T-cell (primary cell): ENCODE data around the gene CDCA8. TPM values are rescaled to one million over a fixed set of nuclear protein-coding genes. Genes with fewer than 3 reads are reported as not detected.

Experiments used
- ATAC-seq, 4 experiments: fragments of 200-7000 bp in 3 of 4; fragments of 150-1000 bp in 1 of 4; cut with Tn5 transposase; replicated peaks in 1 of 4; 1 replicate in 3 of 4; 2 replicates in 1 of 4; pipeline ENCODE4 v1.10.0; 2021; ENCODE audit warnings: moderate library complexity in 3 of 4, mild to moderate bottlenecking in 2 of 4, moderate number of reproducible peaks in 1 of 4
- CTCF ChIA-PET, 2 donors: fragments of 300-600 bp; sonication (Branson Sonifier 250); formaldehyde crosslinking; loops; one replicate each; lab custom pipeline; 2022; ENCODE audit warnings: antibody characterized with exemption in 2 of 2; lab: Charles Lee
- POLR2A ChIA-PET, 2 donors: fragments of 300-600 bp; sonication (Branson Sonifier 250); formaldehyde crosslinking; loops; one replicate each; lab custom pipeline; 2022; ENCODE audit warnings: antibody characterized with exemption in 2 of 2; lab: Charles Lee
- DNase-seq, 35 experiments: peaks; one replicate each; pipeline versions ENCODE4 v3.0.0 to v3.0.0-alpha.2; 2013 to 2023
- H3K27ac ChIP-seq: one replicate; pipeline ENCODE4 v1.5.1; 2013; ENCODE audit warnings: low read length
- H3K27me3 ChIP-seq, 2 experiments: replicated peaks in 1 of 2; 1 replicate in 1 of 2; 2 replicates in 1 of 2; pipeline versions ENCODE4 v1.6.1 to v1.7.0; 2013; ENCODE audit warnings: low read length in 1 of 2, mixed read lengths in 1 of 2; ENCODE audit not compliant: control insufficient read depth in 2 of 2, insufficient read depth in 2 of 2; ENCODE audit errors: extremely low read depth in 1 of 2
- H3K36me3 ChIP-seq, 2 donors: 1 replicate in 1 of 2; 2 replicates in 1 of 2; pipeline versions ENCODE4 v1.6.1 to v1.7.0; 2013; ENCODE audit warnings: low read length in 1 of 2; ENCODE audit not compliant: control insufficient read depth in 2 of 2, insufficient read depth in 1 of 2; ENCODE audit errors: extremely low read depth in 1 of 2
- H3K4me1 ChIP-seq, 2 experiments: 1 replicate in 1 of 2; 2 replicates in 1 of 2; pipeline versions ENCODE4 v1.6.1 to v1.7.0; 2013; ENCODE audit warnings: low read length in 2 of 2, mixed read lengths in 1 of 2; ENCODE audit not compliant: insufficient read depth in 2 of 2, control insufficient read depth in 1 of 2; ENCODE audit errors: extremely low read depth in 1 of 2
- H3K4me3 ChIP-seq, 2 donors: 1 replicate in 1 of 2; 2 replicates in 1 of 2; pipeline versions ENCODE4 v1.5.1 to v1.7.0; 2013; ENCODE audit warnings: mild to moderate bottlenecking in 2 of 2, low read length in 1 of 2, moderate library complexity in 1 of 2; ENCODE audit not compliant: control insufficient read depth in 1 of 2; ENCODE audit errors: extremely low read depth in 1 of 2
- H3K9me3 ChIP-seq: 2 replicates; pipeline ENCODE4 v1.7.0; 2013
- H3K27ac Mint-ChIP-seq, 2 donors: one replicate each; pipeline ENCODE4 v1.8.0; 2020 to 2021; ENCODE audit warnings: mild to moderate bottlenecking in 2 of 2, mixed read lengths in 2 of 2
- H3K27me3 Mint-ChIP-seq, 2 donors: one replicate each; pipeline ENCODE4 v1.8.0; 2021 to 2022; ENCODE audit warnings: mixed read lengths in 2 of 2
- H3K36me3 Mint-ChIP-seq: one replicate; pipeline ENCODE4 v1.8.0; 2021; ENCODE audit warnings: mixed read lengths
- H3K4me1 Mint-ChIP-seq, 3 donors: one replicate each; pipeline ENCODE4 v1.8.0; 2020 to 2022; ENCODE audit warnings: mixed read lengths in 3 of 3, mild to moderate bottlenecking in 1 of 3
- H3K4me3 Mint-ChIP-seq, 3 donors: one replicate each; pipeline ENCODE4 v1.8.0; 2020 to 2022; ENCODE audit warnings: mild to moderate bottlenecking in 3 of 3, mixed read lengths in 3 of 3, moderate library complexity in 3 of 3
- H3K9me3 Mint-ChIP-seq, 3 donors: one replicate each; pipeline ENCODE4 v1.8.0; 2020 to 2022; ENCODE audit warnings: mixed read lengths in 3 of 3
- WGBS: methylation state at CpG from one replicate; pipeline ENCODE4 v1.1.5; 2013; ENCODE audit warnings: missing lambda C conversion rate; ENCODE audit not compliant: insufficient coverage; 5-methylcytosine and 5-hydroxymethylcytosine counted together
- total RNA-seq, 35 experiments: library from RNA in 6 of 35; stranded (reverse) in 6 of 35; fragments of 120-200 nt in 1 of 35; gene quantifications; one replicate each; pipeline versions ENCODE4 v1.2.1 to v1.2.4 and lab custom pipeline; 2013 to 2026

Gene CDCA8
- total RNA-seq, 5 donors from 2014 or later (not counting 1 experiment from before 2014, with no cell fraction given) = 0.84 to 1.8 (median 1.3) TPM

DNA sequence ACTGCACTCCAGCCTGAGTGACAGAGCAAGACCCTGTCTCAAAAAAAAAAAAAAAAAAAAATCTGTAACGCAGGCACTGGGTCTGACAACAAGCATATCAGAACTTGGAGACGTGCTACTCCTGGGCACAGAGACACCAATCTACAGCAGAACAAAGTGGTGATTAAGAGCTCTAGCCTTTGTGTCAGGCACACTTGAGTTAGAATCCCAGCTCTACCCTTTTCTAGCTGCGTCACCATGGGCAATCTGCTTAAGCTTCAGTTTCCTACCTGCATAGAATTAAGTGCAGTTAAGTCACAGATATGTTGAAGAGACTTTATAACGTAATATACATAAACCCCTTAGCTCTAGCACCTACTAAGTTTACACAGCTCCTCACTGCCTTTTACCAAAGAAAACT is 3.4 kb upstream of the CDCA8 start:
- H3K27ac Mint-ChIP-seq = peak overlapping the region in 1 of 2 donors; percentile 90
- H3K36me3 ChIP-seq = peaks cover 0 to 29% of the 10 kb centered on the region in 2 donors
- H3K27me3 ChIP-seq = no peaks in the 10 kb centered on the region
- H3K4me1 Mint-ChIP-seq = peaks cover 38 to 44% (median 42%) of the 10 kb centered on the region in 3 donors
- no peaks in the 10 kb centered on the region for H3K9me3 Mint-ChIP-seq
- ChIA-PET POLR2A (interaction anchor here in 1 of 2 donors (0.5 to 1.2 kb wide), 3 partner anchors 13 to 101 kb away, joined by 3 to 9 read pairs (median 3); no protein-coding TSS in a partner anchor), CTCF (interaction anchor here (0.6 to 2.4 kb wide), 5 partner anchors 86 to 202 kb away, joined by 3 to 10 read pairs (median 8); no protein-coding TSS in a partner anchor)
- no peak for ATAC-seq
- peaks cover 15 to 35% of the 10 kb centered on the region in 2 experiments for H3K4me1 ChIP-seq
- H3K4me3 ChIP-seq = peak overlapping the region in 1 of 2 donors; percentile 92
- H3K4me3 Mint-ChIP-seq = peak overlapping the region; percentile 95 to 99 (median 96)
- H3K27ac ChIP-seq = no peak overlapping the region
- DNase-seq = no peak
- no peaks in the 10 kb centered on the region for H3K9me3 ChIP-seq
- no CpG with 5 or more reads among the region's 4 CpGs for WGBS
- peaks cover 22% of the 10 kb centered on the region for H3K36me3 Mint-ChIP-seq
- H3K27me3 Mint-ChIP-seq = no peaks in the 10 kb centered on the region

DNA sequence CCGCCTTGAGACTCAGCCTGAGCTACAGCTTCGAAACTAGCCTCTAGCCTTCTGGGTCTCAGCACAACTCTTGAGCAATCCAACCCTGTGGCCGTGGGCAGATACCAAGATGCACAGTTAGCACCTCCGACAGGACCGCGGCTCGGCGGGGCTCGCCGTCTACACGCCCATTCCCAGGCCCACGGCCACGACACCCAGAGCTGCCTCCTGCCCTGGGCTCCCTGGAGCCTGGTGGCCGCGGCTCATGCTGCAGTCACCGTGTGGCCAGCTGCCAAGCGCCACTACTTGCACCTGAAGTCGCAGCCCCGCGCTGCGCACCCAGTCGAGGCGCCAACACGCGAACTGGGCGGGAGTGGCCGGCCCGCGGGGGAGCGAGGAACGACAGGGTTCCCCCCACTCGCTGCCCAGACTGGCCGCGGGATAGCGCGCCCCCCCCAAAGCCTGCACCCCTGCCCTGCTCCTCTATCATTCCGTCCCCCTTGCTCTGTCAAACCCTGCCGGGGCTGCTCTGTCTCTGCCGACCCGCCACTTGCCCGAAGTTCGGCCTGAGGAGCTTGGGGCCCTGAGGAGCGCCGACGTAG is 729 bp upstream of the CDCA8 start:
- peak overlapping the region; percentile 93 for H3K27ac Mint-ChIP-seq
- H3K36me3 ChIP-seq = peaks cover 0 to 9% of the 10 kb centered on the region in 2 donors
- no peaks in the 10 kb centered on the region for H3K9me3 ChIP-seq
- peaks cover 7% of the 10 kb centered on the region for H3K36me3 Mint-ChIP-seq
- ChIA-PET POLR2A (interaction anchor here in 1 of 2 donors (1.5 kb wide), 1 partner anchor 214 kb away, joined by 5 read pairs; no protein-coding TSS in a partner anchor), CTCF (interaction anchor here in 1 of 2 donors (0.6 to 2.0 kb wide), 8 partner anchors 89 to 258 kb away, joined by 3 to 6 read pairs (median 4); partner anchors contain the start of genes MEAF6 and MTF1)
- H3K4me3 ChIP-seq = peak overlapping the region; percentile 76 to 81
- DNase-seq = peak in 14 of 35 experiments; percentile 4 to 38 (median 11)
- no peaks in the 10 kb centered on the region for H3K9me3 Mint-ChIP-seq
- WGBS = 5% methylated on average over 40 of the region's 45 CpGs
- peak overlapping the region; percentile 35 for H3K27ac ChIP-seq
- no peaks in the 10 kb centered on the region for H3K27me3 ChIP-seq
- ATAC-seq = peak in 1 of 4 experiments; percentile 1
- no peaks in the 10 kb centered on the region for H3K27me3 Mint-ChIP-seq
- peaks cover 15 to 35% of the 10 kb centered on the region in 2 experiments for H3K4me1 ChIP-seq
- peaks cover 38 to 44% (median 42%) of the 10 kb centered on the region in 3 donors for H3K4me1 Mint-ChIP-seq
- H3K4me3 Mint-ChIP-seq = peak overlapping the region; percentile 95 to 99 (median 96)

DNA sequence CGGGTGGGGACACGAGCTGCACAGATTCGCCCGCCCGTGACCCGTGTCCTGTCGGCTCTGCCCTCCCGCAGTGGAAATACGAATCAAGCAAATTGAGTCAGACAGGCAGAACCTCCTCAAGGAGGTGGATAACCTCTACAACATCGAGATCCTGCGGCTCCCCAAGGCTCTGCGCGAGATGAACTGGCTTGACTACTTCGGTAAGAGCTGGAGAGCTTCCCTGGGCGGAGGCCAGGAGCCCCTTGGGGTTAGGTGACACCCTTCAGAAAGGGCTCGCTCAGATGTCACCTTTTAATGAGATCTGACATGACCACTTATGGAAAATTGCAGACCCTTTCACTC is 489 bp downstream of the CDCA8 start:
- H3K4me3 Mint-ChIP-seq = peak overlapping the region; percentile 95 to 99 (median 96)
- H3K36me3 ChIP-seq = peaks cover 0 to 2% of the 10 kb centered on the region in 2 donors
- H3K4me1 Mint-ChIP-seq = peaks cover 38 to 43% (median 41%) of the 10 kb centered on the region in 3 donors
- no peak overlapping the region for H3K27ac ChIP-seq
- peaks cover 7% of the 10 kb centered on the region for H3K36me3 Mint-ChIP-seq
- H3K27ac Mint-ChIP-seq = peak overlapping the region in 1 of 2 donors; percentile 71
- ChIA-PET CTCF (interaction anchor here in 1 of 2 donors (1.5 kb wide), 1 partner anchor 167 kb away, joined by 5 read pairs; the partner anchor contains the start of gene MTF1), POLR2A (no interaction called here)
- H3K27me3 Mint-ChIP-seq = no peaks in the 10 kb centered on the region
- H3K9me3 Mint-ChIP-seq = no peaks in the 10 kb centered on the region
- peak overlapping the region; percentile 81 to 82 for H3K4me3 ChIP-seq
- peaks cover 15 to 35% of the 10 kb centered on the region in 2 experiments for H3K4me1 ChIP-seq
- ATAC-seq = no peak
- 0% methylated on average over 12 of the region's 16 CpGs for WGBS
- H3K9me3 ChIP-seq = no peaks in the 10 kb centered on the region
- DNase-seq = no peak
- no peaks in the 10 kb centered on the region for H3K27me3 ChIP-seq

- ATAC-seq (no peak), DNase-seq (no peak)
- Histone ChIP-seq H3K9me3 (no peaks in the 10 kb centered on the region), H3K36me3 (no peaks in the 10 kb centered on the region), H3K4me3 (no peak overlapping the region), H3K27me3 (no peaks in the 10 kb centered on the region), H3K27ac (no peak overlapping the region), H3K4me1 (peaks cover 0 to 8% of the 10 kb centered on the region in 2 experiments)
- no peaks in the 10 kb centered on the region for H3K9me3 Mint-ChIP-seq
- ChIA-PET POLR2A (no interaction called here), CTCF (no interaction called here)
- no peak overlapping the region for H3K4me3 Mint-ChIP-seq
- H3K27me3 Mint-ChIP-seq = no peaks in the 10 kb centered on the region
- peaks cover 1 to 11% (median 4%) of the 10 kb centered on the region in 3 donors for H3K4me1 Mint-ChIP-seq
- WGBS = no CpG with 5 or more reads among the region's 2 CpGs
- no peak overlapping the region for H3K27ac Mint-ChIP-seq
- H3K36me3 Mint-ChIP-seq = no peaks in the 10 kb centered on the region
Measured at GRCh38 chr1:37697090-37697489, 4.8 kb downstream of the CDCA8 start.

DNA sequence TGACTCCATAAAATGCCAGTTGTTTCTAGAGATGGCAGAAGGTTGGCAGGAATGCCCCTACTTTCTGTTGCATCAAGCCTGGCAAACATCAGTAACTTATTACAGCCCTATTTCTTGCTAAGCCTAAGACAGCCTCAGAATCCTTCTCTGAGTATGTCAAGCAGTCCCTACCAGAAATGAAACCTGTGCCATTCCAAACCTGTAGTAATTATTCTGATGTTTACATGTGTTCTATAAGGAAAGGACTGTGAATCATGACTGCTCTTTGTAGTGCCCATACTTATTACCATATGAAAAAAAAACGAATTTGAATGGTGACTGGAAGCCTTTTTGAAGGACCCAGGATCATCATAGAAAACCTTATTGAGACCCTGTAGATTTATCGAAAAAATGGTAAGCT is 5.4 kb downstream of the CDCA8 start:
- ATAC-seq (no peak), DNase-seq (no peak)
- no peaks in the 10 kb centered on the region for H3K9me3 ChIP-seq
- no peaks in the 10 kb centered on the region for H3K27me3 Mint-ChIP-seq
- no peaks in the 10 kb centered on the region for H3K9me3 Mint-ChIP-seq
- H3K4me1 ChIP-seq = peaks cover 0 to 6% of the 10 kb centered on the region in 2 experiments
- H3K4me3 Mint-ChIP-seq = no peak overlapping the region
- no peak overlapping the region for H3K4me3 ChIP-seq
- ChIA-PET POLR2A (interaction anchor here in 1 of 2 donors (0.6 kb wide), 1 partner anchor 1575 kb away, joined by 6 read pairs; no protein-coding TSS in a partner anchor), CTCF (no interaction called here)
- no peaks in the 10 kb centered on the region for H3K36me3 Mint-ChIP-seq
- no peak overlapping the region for H3K27ac ChIP-seq
- WGBS = no CpG with 5 or more reads among the region's 2 CpGs
- no peaks in the 10 kb centered on the region for H3K27me3 ChIP-seq
- H3K36me3 ChIP-seq = no peaks in the 10 kb centered on the region
- H3K27ac Mint-ChIP-seq = no peak overlapping the region
- peaks cover 0 to 8% (median 0%) of the 10 kb centered on the region in 3 donors for H3K4me1 Mint-ChIP-seq

DNA sequence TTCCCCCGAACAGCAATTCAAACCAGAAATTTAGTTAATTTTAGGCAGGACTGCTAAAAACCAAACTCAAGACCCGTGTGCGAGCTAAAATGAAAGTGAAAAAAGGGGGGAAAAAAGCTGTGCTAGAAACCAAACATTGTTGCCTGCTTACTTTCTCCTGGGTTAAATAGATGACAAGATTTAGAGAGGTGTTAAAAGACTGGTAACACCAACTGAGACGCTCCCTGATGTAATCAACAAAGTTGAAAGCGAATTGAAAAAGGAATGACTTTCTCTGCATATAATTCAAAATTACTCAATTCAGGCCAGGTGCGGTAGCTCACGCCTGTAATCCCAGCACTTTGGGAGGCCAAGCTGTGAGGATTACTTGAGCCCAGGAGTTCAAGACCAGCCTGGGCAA is 6.8 kb downstream of the CDCA8 start:
- ATAC-seq (no peak), DNase-seq (peak in 1 of 35 experiments; percentile 17)
- Mint-ChIP-seq H3K4me3 (peak overlapping the region in 2 of 3 donors; percentile 31 to 40), H3K9me3 (no peaks in the 10 kb centered on the region), H3K36me3 (no peaks in the 10 kb centered on the region), H3K4me1 (peaks cover 0 to 8% (median 0%) of the 10 kb centered on the region in 3 donors), H3K27me3 (no peaks in the 10 kb centered on the region), H3K27ac (peak overlapping the region; percentile 79 to 85)
- WGBS = 50% methylated on average over 2 of the region's 7 CpGs
- Histone ChIP-seq H3K27me3 (no peaks in the 10 kb centered on the region), H3K27ac (peak overlapping the region; percentile 62), H3K36me3 (no peaks in the 10 kb centered on the region), H3K9me3 (no peaks in the 10 kb centered on the region), H3K4me1 (peaks cover 0 to 3% of the 10 kb centered on the region in 2 experiments), H3K4me3 (peak overlapping the region in 1 of 2 donors; percentile 8)
- ChIA-PET POLR2A (no interaction called here), CTCF (no interaction called here)
